Gastroesophageal sphincter (tissue), 4 donors: Measurements from ENCODE around the gene PCSK5. TPM values are rescaled to one million over a fixed set of nuclear protein-coding genes. Genes with fewer than 3 reads are reported as not detected.
"Not testable (repeated sequence)": the region's sequence is repeated elsewhere in the genome, so short reads cannot be mapped to it uniquely, and the experiment has no call there.

Source experiments
- ATAC-seq: fragments of 150-250 bp; one replicate; pipeline ENCODE4 v1.9.1; 2016; ENCODE audit warnings: mild to moderate bottlenecking, moderate library complexity
- H3K27ac ChIP-seq, 4 donors: fragments of 200-600 bp; sonication (generic) in 3 of 4; 1 replicate in 3 of 4; 2 replicates in 1 of 4; pipeline ENCODE4 v1.5.1; 2016 to 2019
- H3K27me3 ChIP-seq: fragments of 200-600 bp; sonication (generic); one replicate; pipeline ENCODE4 v1.5.1; 2019
- H3K36me3 ChIP-seq, 2 donors: fragments of 200-600 bp; sonication (generic); one replicate each; pipeline ENCODE4 v1.5.1; 2019; ENCODE audit warnings: control low read depth in 1 of 2
- H3K4me1 ChIP-seq, 3 donors: fragments of 200-600 bp; sonication (generic); 1 replicate in 2 of 3; 2 replicates in 1 of 3; pipeline ENCODE4 v1.5.1; 2016 to 2019; ENCODE audit warnings: control low read depth in 2 of 3
- H3K4me3 ChIP-seq, 2 donors: fragments of 200-600 bp; sonication (generic); one replicate each; pipeline ENCODE4 v1.5.1; 2019; ENCODE audit warnings: mild to moderate bottlenecking in 1 of 2, moderate library complexity in 1 of 2
- H3K9me3 ChIP-seq, 3 donors: fragments of 200-600 bp; sonication (generic); one replicate each; pipeline ENCODE4 v1.5.1; 2017 to 2019; ENCODE audit warnings: control low read depth in 2 of 3
- CTCF ChIP-seq, 4 experiments: fragments of 200-600 bp in 2 of 4; fragments of 450-650 bp in 2 of 4; sonication (generic) in 1 of 4; IDR thresholded peaks; one replicate each; pipeline ENCODE4 v1.5.1; 2017 to 2019; ENCODE audit warnings: antibody characterized with exemption in 4 of 4, mild to moderate bottlenecking in 2 of 4, moderate library complexity in 2 of 4
- EP300 ChIP-seq: sonication (generic); formaldehyde crosslinking; IDR thresholded peaks from one replicate; pipeline ENCODE4 v1.6.1; 2017; ENCODE audit warnings: antibody characterized with exemption, mild to moderate bottlenecking
- POLR2A ChIP-seq, 2 donors: fragments of 450-650 bp; IDR thresholded peaks; one replicate each; pipeline ENCODE4 v1.6.1; 2017; ENCODE audit warnings: antibody characterized with exemption in 2 of 2, mild to moderate bottlenecking in 2 of 2, moderate library complexity in 1 of 2
- POLR2AphosphoS5 ChIP-seq: sonication (generic); formaldehyde crosslinking; IDR thresholded peaks from one replicate; pipeline ENCODE4 v1.6.1; 2017; ENCODE audit warnings: antibody characterized with exemption
- WGBS, 2 donors: methylation state at CpG; one replicate each; pipeline ENCODE4 v1.1.5; 2018; ENCODE audit warnings: low coverage in 1 of 2; 5-methylcytosine and 5-hydroxymethylcytosine counted together
- total RNA-seq, 4 donors: library from RNA; depleted of rRNA; stranded (reverse); fragments of >200 nt; gene quantifications; one replicate each; pipeline ENCODE4 v1.1.0, GENCODE V29; 2016

PCSK5 gene
- total RNA-seq, 4 donors from 2014 or later, result 20.1 to 37.3 (median 28.1) TPM

- ATAC-seq, result no peak
These were observed 469.3 kb downstream of the PCSK5 start for GRCh38 chr9:76359766-76360165.

GRCh38 chr9:76362332-76363031, 472.0 kb downstream of the PCSK5 start:
- H3K27ac ChIP-seq, H3K9me3 ChIP-seq, H3K27me3 ChIP-seq, H3K36me3 ChIP-seq, H3K4me3 ChIP-seq, H3K4me1 ChIP-seq, ATAC-seq: not testable (repeated sequence)
- WGBS, 2 donors, result 84 to 85% methylated on average over 12 to 16 of the region's 16 CpGs

More at GRCh38 chr9:76359766-76360165, 469.3 kb downstream of the PCSK5 start:
- Histone ChIP-seq H3K36me3 (no peaks in the 10 kb centered on the region), H3K9me3 (no peaks in the 10 kb centered on the region), H3K4me3 (no peak overlapping the region), H3K27ac (no peak overlapping the region), H3K27me3 (no peaks in the 10 kb centered on the region), H3K4me1 (no peaks in the 10 kb centered on the region)
- TF ChIP-seq CTCF (IDR thresholded peaks at IDR 0.05) (no peak), POLR2AphosphoS5 (no peak), EP300 (no peak), POLR2A (IDR thresholded peaks at IDR 0.05) (no peak)
- WGBS, 2 donors, result 60 to 69% methylated on average over 1 to 2 of the region's 2 CpGs

GRCh38 chr9:76363032-76363395, 472.5 kb downstream of the PCSK5 start:
- H3K36me3 ChIP-seq, result no peaks in the 10 kb centered on the region
- ATAC-seq, result no peak
- WGBS, 2 donors, result 80 to 94% methylated on average over 3 of the region's 3 CpGs
- no peaks in the 10 kb centered on the region for H3K9me3 ChIP-seq
- H3K27ac ChIP-seq, result no peak overlapping the region
- no peaks in the 10 kb centered on the region for H3K27me3 ChIP-seq
- no peaks in the 10 kb centered on the region for H3K4me1 ChIP-seq
- H3K4me3 ChIP-seq, result no peak overlapping the region
- no peak for TF ChIP-seq CTCF (IDR thresholded peaks at IDR 0.05)
- TF ChIP-seq EP300, result no peak

GRCh38 chr9:76365028-76365427, 474.6 kb downstream of the PCSK5 start:
- no peaks in the 10 kb centered on the region for H3K36me3 ChIP-seq
- H3K27me3 ChIP-seq, result no peaks in the 10 kb centered on the region
- no peak for ATAC-seq
- 25 to 27% methylated on average over 1 of the region's 1 CpG for WGBS, 2 donors
- no peaks in the 10 kb centered on the region for H3K9me3 ChIP-seq
- H3K4me3 ChIP-seq, result no peak overlapping the region
- TF ChIP-seq POLR2AphosphoS5, result no peak
- TF ChIP-seq EP300, result no peak
- TF ChIP-seq POLR2A (IDR thresholded peaks at IDR 0.05), result no peak
- no peak for TF ChIP-seq CTCF (IDR thresholded peaks at IDR 0.05)
- H3K27ac ChIP-seq, result no peak overlapping the region
- H3K4me1 ChIP-seq, result peaks cover 0 to 9% (median 0%) of the 10 kb centered on the region in 3 donors

GRCh38 chr9:76366275-76366674, 475.8 kb downstream of the PCSK5 start:
- Histone ChIP-seq H3K9me3 (no peaks in the 10 kb centered on the region), H3K4me3 (no peak overlapping the region), H3K4me1 (peaks cover 0 to 9% (median 0%) of the 10 kb centered on the region in 3 donors), H3K36me3 (no peaks in the 10 kb centered on the region), H3K27ac (no peak overlapping the region), H3K27me3 (no peaks in the 10 kb centered on the region)
- 80 to 86% methylated on average over 4 of the region's 4 CpGs for WGBS, 2 donors
- TF ChIP-seq POLR2A (IDR thresholded peaks at IDR 0.05) (no peak), EP300 (no peak), CTCF (IDR thresholded peaks at IDR 0.05) (no peak), POLR2AphosphoS5 (no peak)
- no peak for ATAC-seq
